Stimulated activated CD8-positive, alpha-beta memory T cell treated with anti-CD3 and anti-CD28 coated beads, Interleukin-12 subunit alpha, Interleukin-12 subunit beta, amount 100 ng/mL, for 24 hours (primary cell): ENCODE results near the gene MCOLN3.
"Not testable (repeated sequence)": the region's sequence is repeated elsewhere in the genome, so short reads cannot be mapped to it uniquely, and the experiment has no call there.

Experiments
- DNase-seq: peaks from one replicate; pipeline ENCODE4 v3.0.0-alpha.2; 2020; ENCODE audit errors: extremely low read depth

MCOLN3 gene

DNA sequence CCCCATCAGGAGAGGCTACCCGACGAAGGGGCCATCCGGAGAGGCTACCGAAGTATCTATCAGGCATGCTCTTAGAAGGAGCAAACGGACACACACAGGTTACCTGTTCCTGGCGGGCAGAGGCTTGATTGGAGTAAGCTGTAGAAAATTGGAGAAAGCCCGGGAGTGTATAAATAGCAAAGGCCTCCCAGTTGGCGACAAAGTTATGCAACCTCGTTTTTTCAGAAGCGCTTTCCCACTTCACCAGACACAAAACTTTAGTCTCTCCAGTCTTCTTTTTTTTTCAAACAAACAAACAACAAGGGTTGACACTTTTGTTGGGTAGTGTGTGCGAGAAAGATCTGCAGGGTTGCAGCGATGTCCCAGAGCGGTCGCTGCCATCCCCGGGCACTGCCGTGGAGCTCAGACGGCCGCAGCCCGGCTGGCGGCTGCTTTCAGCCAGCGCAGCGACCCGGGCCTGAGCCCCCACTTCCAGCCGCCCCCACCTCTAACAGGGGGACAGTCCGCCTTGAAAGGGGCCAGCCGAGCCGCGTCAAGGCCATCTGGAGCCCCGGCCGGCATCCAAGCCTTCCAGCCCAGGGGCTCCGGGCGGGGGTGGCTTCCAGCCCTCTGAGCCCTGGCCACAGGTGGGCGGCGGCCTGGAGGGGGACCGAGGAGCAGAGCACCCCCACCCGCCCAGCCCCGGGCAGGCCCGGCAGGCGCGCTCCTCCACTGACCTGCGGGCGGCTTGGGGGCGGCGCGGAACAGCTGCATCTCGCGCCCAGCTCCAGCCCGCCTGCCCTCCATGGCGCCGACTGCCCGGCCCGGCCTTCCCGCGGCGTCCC lies 616 bp downstream of the MCOLN3 start:
- no peak for DNase-seq

DNA sequence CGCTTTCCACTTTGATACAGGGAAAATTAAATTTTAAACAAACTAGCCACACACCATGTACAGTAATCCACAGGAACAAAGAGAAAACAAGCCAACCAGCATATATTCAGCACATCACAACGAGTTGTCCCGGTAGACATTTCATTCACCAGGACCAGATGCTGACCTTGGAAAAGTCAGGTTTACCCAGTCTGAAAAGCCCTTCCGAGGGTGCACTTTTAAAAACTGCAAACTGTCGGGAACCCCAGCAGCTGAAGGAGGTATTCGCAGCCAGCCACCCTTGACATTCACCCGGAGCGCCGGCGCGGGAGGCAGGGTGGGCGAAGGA lies 1.2 kb downstream of the MCOLN3 start:
- no peak for DNase-seq

DNA sequence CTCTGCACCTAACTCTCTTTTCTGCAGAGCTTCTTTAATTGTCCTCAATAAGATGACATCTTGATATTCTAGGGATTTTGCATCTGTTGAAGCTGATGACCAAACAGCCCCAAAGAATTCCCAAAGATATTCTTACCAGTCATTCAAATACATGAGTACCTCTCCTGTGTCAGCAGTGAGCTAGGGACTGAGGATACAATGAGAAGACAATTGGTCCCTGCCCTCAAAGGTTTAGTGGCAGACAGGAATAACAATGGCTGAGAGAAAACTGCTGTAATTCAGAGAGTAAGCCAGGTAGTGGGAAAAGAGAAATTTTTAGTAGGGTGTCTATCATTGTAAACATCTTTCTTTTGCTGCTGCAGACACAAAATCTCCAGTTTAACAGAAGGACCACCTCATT lies 5.9 kb downstream of the MCOLN3 start:
- no peak for DNase-seq

DNA sequence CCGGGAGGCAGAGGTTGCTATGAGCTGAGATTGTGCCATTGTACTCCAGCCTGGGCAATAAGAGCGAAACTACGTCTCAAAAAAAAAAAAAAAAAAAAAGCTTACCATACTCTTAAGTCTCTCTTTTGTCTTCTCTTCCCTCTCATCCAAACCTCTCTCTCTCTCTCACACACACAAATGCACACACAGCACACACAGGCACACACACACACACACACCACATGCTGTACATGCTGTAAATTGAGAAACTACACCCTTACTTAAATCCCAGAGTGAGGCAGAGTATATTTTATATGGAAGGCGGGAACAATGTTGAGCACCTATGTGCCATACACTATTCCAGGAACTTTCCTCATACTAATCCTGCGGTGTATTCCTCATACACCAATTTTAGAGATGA lies 6.5 kb downstream of the MCOLN3 start:
- DNase-seq: no peak

DNA sequence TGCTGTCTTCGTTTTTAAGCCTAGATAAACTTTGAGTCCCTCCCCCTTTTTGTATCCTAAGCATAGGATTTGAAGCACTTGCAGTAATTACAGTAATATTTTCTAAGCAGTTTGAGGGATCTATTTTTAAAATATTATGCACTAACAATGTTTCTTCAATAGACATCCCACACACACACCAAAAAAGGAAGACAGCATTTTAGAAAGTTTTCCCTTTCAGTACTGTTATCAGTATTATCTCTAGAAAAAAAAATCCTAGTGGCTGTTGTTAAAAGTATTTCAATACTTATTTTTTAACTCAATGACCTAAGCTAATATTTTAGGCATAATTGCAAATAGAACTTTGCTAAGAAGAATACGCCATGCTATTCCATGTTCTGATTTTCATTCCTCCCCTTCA lies 15.1 kb downstream of the MCOLN3 start:
- no peak for DNase-seq

DNA sequence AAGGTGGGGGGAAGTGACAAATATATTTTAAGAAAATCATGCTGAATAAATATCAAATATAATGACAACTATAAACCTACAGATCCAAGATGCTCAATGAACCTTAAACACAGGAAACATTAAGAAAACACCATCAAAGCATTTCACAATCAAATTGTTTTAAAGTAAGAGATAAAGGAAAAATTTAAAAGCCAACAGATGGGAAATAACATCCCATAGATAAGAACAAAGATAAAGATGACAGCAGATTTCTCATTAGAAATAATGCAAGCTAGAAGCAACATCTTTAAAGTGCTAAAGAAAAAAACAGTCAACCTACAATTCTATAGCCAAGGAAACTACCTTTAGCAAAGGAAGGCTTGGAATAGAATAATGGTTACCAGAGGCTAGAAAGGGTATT lies 17.8 kb downstream of the MCOLN3 start:
- no peak for DNase-seq

DNA sequence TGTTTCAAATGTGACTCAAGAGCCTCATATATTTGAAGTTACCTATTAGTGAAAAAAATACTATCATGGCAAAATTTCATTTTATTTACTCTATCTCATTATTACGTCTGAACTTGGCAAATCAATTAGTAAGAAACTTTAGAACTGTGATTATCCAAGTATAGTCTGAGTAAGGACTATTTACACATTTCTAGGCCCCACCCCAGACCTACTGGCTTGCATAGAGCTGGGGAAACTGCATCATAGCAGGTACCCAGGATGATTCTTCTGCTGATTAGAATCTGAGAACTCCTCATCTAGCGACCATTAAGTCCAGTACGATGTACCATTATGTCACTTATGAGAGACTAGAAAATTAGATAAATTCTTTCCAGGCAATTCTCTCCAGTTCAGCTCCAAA lies 20.1 kb downstream of the MCOLN3 start:
- no peak for DNase-seq

DNA sequence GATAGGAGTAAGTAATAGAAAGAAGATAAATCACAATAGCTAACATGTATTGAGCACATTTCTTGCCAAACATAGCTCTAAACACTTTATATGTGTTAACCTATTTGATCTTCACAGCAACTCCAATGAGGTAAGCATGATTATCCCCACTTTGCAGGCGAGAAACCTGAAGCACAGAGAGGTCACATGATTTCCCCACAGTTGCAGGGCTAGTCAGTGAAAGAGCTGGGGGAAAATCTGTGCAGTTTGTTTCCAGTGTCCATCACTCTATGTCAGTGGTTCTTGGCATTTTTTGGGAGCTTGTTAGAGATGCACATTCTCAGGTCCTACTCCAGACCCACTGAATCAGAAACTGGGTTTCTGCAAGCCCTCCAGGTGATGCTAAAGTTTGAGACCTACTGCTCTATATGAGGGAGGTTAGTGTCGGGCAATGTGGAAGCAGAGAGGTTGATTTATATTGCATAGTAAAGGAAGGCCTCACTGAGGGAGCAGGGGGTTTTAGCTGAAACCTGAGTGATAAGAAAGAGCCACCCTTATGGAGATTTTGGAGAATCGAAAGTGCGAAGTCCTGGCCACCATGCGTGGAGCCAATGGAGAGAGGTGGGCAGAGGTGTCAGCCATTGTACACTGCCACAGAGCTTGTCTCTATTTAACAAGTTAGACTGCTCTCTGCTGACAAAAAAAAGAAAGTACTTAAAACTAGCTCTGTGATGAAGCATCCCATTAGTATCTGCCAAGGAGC lies 20.9 kb downstream of the MCOLN3 start:
- DNase-seq: no peak

DNA sequence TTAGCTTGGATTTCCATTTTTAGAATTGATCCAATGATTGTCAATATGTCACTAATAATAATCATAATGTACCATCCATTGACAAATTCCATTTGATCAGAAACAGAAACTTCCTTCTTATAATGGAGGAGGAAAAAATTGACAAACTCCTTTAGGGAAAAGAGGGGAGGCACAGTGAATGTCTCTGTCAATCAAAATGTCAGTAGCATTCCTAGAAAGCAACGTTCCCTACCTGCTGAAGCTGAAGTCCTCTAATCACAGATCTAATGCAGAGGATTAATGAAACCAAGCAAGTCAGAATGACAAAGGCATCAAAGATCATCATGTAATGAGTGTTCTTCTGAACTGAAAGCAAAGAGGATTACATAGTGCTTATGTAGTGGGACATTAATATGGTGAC lies 22.4 kb downstream of the MCOLN3 start:
- DNase-seq: no peak

DNA sequence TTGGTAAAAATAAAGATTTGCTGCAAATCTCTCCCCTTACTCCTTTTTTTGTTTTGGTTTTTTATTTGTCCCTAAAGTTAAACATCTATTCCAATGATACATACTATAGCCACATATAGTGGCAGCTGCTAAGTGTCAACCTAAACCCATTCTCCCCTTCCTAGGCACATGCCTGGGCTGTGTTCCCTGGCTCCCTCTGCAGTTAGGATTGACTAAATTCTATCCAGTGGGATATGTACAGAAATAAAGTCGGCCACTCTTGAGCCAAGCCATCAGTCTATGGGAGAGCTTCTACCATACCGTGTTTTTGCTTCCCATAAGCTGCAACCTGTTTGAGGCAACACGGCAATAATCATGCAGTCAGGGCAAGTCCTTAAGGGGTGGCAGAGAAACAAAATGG lies 23.6 kb downstream of the MCOLN3 start:
- DNase-seq: no peak

DNA sequence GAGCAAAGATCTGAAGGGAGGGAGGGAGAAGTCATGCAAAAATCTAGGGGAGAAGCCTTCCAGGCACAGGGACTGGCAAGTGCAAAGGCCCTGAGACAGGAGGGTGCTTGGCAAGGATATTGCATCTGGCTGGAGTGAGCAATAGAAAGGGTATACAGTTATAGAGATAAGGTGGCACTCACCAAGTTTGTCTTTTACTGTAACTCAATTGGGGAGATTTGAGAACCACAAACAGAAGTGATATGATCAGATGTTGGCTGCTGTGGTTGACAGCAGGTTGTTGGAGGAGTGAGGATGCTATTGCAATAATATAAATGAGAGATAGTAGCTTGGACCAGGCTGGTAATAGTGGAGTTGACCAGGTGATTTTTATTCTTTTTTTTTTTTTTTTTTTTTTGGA lies 25.6 kb downstream of the MCOLN3 start:
- no peak for DNase-seq

DNA sequence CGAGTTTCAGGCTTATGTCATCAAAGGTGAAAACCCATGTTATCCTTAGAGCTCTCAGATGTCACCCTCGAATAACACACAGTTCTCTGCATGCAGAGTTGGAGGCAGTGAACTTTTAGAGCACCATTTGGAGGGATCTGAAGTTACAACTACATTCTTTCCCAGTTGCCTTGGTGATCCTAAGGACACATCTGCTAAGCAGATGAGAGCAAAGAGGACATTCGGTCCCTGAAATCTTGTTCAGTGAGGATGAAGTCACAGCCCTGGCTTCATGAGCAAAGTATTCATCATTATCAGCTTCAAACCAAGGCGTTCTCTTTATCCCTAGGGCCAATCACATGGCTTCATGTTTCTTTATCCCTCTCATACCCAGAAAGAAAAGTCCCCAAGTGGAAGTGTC lies 28.3 kb downstream of the MCOLN3 start:
- no peak for DNase-seq

DNA sequence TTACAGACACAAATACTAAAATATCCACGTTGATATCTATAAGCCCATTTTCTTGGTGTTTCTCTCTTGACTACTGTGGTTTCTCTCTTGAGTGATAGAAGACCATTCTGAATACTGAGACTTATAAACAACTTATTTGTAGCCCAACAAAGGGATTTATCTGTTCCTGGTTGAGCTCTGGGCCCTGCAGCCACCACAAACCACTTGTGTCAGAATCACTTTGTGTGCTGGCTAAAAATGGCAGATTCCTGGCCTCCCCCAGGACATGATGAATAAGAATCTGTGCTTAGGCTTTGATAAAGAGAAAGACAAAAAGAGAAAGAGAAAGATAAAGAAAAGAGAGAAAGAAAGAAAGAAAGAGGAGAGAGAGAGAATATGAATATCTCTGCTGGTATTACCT lies 32.5 kb downstream of the MCOLN3 start:
- no peak for DNase-seq

DNA sequence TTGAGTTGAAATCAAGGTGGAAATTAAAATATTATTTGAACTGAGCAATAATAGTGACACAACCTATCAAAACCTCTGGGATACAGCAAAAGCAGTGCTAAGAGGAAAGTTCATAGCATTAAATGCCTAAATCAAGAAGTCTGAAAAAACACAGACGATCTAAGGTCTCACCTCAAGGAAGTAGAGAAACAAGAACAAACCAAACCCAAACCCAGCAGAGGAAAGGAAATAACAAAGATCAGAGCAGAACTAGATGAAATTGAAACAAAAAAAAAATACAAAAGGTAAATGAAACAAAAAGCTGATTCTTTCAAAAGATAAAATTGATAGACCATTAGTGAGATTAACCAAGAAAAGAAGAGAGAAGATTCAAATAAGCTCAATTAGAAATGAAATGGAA lies 42.7 kb downstream of the MCOLN3 start:
- not testable (repeated sequence) for DNase-seq

DNA sequence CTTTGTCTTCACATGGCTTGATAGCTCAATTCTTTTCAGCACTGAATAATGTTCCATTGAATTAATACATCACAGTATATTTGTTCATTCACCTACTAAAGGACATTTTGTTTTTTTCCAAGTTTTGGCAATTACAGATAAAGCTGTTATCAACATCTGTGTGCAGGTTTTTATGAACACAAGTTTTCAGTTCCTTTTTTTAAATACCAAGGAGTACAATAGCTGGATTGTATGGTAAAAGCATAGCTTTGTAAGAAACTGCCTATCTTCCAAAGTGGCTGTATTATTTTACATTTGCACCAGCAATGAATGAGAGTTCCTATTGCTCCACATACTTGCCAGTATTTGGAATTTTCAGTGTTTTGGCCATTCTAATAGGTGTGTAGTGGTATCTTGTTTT lies 46.6 kb downstream of the MCOLN3 start:
- DNase-seq: no peak

DNA sequence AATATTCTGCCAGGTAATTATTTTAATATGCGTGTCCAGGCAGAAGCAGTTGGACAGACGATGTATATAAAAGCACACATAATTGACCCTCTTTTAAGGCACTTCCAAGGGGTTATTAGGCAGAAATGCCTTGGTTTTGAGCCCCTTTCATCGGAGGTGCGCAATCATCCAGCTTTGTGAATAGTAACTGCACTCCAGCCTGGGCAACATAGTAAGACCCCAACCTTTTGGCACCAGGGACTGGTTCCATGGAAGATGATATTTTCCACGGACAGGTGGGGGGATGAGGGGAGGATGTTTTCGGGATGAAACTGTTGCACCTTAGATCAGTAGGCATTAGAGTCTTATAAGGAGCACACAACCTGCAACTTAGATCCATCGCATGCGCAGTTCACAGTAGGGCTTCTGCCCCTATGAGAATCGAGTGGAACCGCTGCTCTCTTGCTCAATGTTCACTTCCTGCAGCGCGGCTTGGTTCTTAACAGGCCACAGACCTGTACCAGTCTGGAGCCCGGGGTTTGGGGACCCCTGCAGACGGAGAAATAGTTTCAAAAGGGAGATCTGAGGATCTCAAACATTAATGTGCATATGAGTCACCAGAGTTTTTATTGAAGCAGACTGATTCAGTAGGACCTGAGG lies 49.5 kb downstream of the MCOLN3 start:
- DNase-seq: peak; percentile 31

DNA sequence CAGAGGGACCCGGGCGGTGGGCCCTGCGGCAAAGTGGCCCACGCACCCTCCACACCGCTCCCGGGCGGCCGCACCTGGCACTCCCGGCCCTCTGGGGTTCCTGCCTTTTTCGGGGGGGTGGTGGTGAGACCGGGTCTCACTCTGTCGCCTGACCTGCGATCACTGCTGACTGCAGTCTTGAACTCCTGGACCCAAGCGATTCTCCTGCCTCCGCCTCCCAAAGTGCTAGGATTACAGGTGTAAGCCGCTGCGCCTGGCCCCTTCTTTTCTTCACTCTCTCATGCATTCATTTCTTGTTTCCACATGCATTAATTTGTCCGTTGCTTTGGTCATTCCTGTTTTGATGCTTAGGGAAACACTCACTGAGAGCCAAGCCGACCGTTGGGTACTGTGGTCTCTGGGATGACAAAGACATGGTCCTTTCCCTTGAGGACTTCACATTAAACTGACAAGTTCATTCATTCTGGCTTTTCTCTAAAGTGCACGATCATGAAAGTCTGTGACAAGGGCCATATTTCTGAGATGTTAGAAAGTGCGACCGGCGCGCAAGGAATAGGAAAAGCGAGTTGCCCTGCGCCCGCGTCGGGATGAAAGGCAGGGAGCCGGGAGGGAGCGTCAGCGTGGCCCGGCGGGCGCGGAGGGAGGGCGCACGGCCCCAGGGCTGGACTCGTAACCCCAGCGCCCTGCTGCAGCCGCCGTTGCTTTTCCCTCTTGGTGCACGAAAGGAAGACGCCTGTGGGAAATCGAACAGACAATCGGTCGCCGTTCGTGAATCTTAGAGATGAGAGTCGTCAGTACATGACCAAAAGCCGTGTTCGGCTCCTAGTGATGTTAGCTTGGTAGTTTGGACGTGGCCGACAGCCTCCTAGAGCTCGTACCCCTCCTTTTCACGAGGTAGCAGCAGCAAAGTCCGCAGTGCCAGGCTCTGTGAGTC lies 50.4 kb downstream of the MCOLN3 start:
- DNase-seq: no peak

DNA sequence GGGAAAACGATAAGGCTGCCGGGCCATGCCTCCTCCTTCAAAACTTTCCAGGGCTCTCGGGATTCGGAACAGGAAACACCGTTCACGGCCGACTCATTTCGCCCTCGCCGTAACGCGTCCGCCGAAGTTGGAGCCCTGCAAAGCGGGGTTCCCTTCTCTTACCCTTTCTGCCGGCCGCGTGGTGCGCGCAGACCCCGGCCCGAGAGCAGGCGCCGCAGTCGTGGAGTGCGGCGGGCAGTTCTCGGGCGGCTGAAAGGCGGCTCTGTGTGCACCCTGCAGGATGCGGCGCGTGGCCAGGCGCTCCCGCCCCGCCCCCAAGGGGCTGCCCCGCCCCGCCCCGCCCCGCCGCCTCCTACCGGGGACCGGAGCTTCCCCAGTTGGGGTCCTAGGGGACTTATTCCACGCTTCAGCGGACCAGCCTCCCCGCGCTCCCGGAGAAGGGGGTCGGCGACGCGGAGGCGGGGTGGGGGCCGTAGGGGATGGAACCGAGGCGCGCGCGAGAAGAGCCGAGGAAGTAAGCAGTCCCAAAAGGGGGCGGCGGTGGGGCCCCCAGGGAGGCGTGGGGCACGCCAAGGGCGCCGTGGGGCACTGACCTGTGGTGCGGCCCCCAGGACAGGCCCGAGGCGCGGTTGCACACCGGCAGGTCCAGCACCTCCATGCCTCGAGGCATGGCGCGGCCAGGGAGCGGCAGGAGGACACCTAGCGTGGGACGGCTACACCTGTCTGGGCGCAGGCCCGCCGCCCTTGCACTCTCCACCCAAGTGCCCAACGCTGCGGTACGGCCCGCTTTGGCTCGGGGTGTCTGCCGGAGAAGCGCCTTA lies 51.2 kb downstream of the MCOLN3 start, which contains the start of gene MCOLN2:
Gene MCOLN2, minus strand, starts transcription at position 268 of the 821 bp plus-strand sequence. Its CDS starts 241 bp downstream, at position 27.
- no peak for DNase-seq

DNA sequence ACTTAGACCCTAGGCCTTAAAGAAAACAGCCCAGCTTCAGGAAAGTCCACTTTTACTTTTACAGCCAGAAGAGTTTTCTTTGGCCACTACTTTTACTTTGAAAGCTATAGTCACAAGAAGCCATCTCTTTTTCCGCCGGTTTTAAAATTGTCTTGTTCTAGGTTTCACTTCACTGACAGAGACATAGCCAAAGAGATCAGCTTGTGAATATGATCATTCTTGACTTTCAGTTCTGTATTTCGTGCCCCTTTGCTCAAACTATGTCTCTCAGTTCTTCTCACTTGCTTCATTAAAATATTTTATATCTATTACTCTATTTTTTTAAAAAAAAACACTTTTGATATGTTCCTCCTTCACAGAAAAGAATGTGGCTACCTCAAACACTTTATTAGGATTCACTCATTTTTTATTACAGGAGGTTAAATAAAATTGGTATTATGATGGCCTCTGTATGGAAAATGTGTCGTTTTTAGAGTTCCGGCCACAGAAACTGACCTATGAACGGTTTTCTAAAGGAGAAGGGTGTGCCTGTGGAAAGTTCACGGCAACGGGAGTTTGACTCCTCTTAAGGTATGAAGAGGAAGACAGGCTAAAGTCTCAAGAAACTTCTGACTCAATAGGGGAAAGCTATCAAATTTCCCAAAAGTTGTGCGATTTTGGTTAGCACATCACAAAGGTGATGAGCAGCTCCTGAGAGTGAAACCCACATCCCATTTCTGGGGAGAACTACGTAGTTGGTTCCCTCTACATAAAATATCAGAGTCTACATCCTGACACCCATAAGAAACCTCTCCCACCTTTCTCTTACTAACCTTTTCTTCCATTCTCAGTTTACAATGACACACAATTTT lies 52.6 kb downstream of the MCOLN3 start:
- DNase-seq: no peak
